ENCODE measurements around the gene PPT2. TPM values are rescaled to one million over a fixed set of nuclear protein-coding genes. Genes with fewer than 3 reads are reported as not detected.
A peak's percentile ranks its signal among the peaks of the same experiment; 100 is the strongest.

Gene PPT2
- total RNA-seq, 1 donor from 2014 or later, result 53.4 TPM

- no peak for DNase-seq (ENCODE audit: low read depth in 2 of 2)
Measured at GRCh38 chr6:32151863-32152768, 1.8 kb upstream of the PPT2 start, which contains the start of gene PRRT1. PRRT1 (minus strand) TSS chr6:32151939; CDS start chr6:32151827, 112 bp downstream.

- peak in 1 of 2 donors; percentile 57 for DNase-seq (ENCODE audit: low read depth in 2 of 2)
Measured at GRCh38 chr6:32152769-32153563, 975 bp upstream of the PPT2 start.

GRCh38 chr6:32154514-32155161 lies 697 bp downstream of the PPT2 start:
- peak; percentile 71 to 89 for DNase-seq (ENCODE audit: low read depth in 2 of 2)

GRCh38 chr6:32156891-32157290 lies 3.0 kb downstream of the PPT2 start:
- no peak for DNase-seq (ENCODE audit: low read depth in 2 of 2)

GRCh38 chr6:32158052-32158451 lies 4.1 kb downstream of the PPT2 start:
- no peak for DNase-seq (ENCODE audit: low read depth in 2 of 2)

GRCh38 chr6:32163559-32164258 lies 9.8 kb downstream of the PPT2 start:
- no peak for DNase-seq (ENCODE audit: low read depth in 2 of 2)

- DNase-seq (ENCODE audit: low read depth in 2 of 2), result no peak
Measured at GRCh38 chr6:32164295-32164694, 10.4 kb downstream of the PPT2 start, which contains the start of gene EGFL8. EGFL8 (plus strand) TSS chr6:32164595; CDS start chr6:32166166, 1,571 bp downstream.

GRCh38 chr6:32166411-32167061 lies 12.6 kb downstream of the PPT2 start:
- DNase-seq (ENCODE audit: low read depth in 2 of 2), result no peak

GRCh38 chr6:32167154-32167760 lies 13.3 kb downstream of the PPT2 start:
- no peak for DNase-seq (ENCODE audit: low read depth in 2 of 2)

- no peak for DNase-seq (ENCODE audit: low read depth in 2 of 2)
Measured at GRCh38 chr6:32167761-32168262, 13.9 kb downstream of the PPT2 start.

GRCh38 chr6:32168350-32168749 lies 14.4 kb downstream of the PPT2 start:
- DNase-seq (ENCODE audit: low read depth in 2 of 2), result no peak

- no peak for DNase-seq (ENCODE audit: low read depth in 2 of 2)
Measured at GRCh38 chr6:32168807-32169591, 15.1 kb downstream of the PPT2 start.

- DNase-seq (ENCODE audit: low read depth in 2 of 2), result no peak
Measured at GRCh38 chr6:32170294-32170693, 16.4 kb downstream of the PPT2 start.

- DNase-seq (ENCODE audit: low read depth in 2 of 2), result no peak
Measured at GRCh38 chr6:32171234-32171633, 17.3 kb downstream of the PPT2 start.

GRCh38 chr6:32173051-32173727 lies 19.2 kb downstream of the PPT2 start:
- no peak for DNase-seq (ENCODE audit: low read depth in 2 of 2)

- no peak for DNase-seq (ENCODE audit: low read depth in 2 of 2)
Measured at GRCh38 chr6:32174416-32174815, 20.5 kb downstream of the PPT2 start.

GRCh38 chr6:32175322-32175710 lies 21.4 kb downstream of the PPT2 start:
- no peak for DNase-seq (ENCODE audit: low read depth in 2 of 2)

GRCh38 chr6:32175711-32176475 lies 22.0 kb downstream of the PPT2 start, which contains the start of gene AGPAT1:
AGPAT1 (minus strand) TSS chr6:32176084; CDS start chr6:32171496, 4,588 bp downstream.
- DNase-seq (ENCODE audit: low read depth in 2 of 2), result peak; percentile 97 to 98
